CD4-positive, alpha-beta T cell (primary cell): Measurements from ENCODE around the gene MYO5A. TPM values are rescaled to one million over a fixed set of nuclear protein-coding genes. Genes with fewer than 3 reads are reported as not detected.
"Not testable (repeated sequence)": the region's sequence is repeated elsewhere in the genome, so short reads cannot be mapped to it uniquely, and the experiment has no call there.

Experiments used
- ATAC-seq: fragments of 200-7000 bp; cut with Tn5 transposase; one replicate; pipeline ENCODE4 v1.10.0; 2022; ENCODE audit warnings: mild to moderate bottlenecking; ENCODE audit not compliant: poor library complexity
- CTCF ChIA-PET: fragments of 350-600 bp; sonication (Branson Sonifier 250); formaldehyde crosslinking; loops from one replicate; lab custom pipeline; 2021; ENCODE audit warnings: antibody characterized with exemption, inconsistent platforms; lab: Charles Lee
- POLR2A ChIA-PET: fragments of 350-600 bp; sonication (Branson Sonifier 250); formaldehyde crosslinking; loops from one replicate; lab custom pipeline; 2021; ENCODE audit warnings: antibody characterized with exemption, inconsistent platforms; lab: Charles Lee
- DNase-seq, 14 experiments: peaks; one replicate each; pipeline ENCODE4 v3.0.0-alpha.2; 2013 to 2020; ENCODE audit warnings: mixed read lengths in 2 of 14
- H3K27ac ChIP-seq, 2 donors: one replicate each; pipeline versions ENCODE4 v1.5.1 to v1.7.0; 2013; ENCODE audit warnings: low read length in 2 of 2, low read depth in 1 of 2, mild to moderate bottlenecking in 1 of 2
- H3K27me3 ChIP-seq, 2 experiments: 1 replicate in 1 of 2; 2 replicates in 1 of 2; pipeline versions ENCODE4 v1.6.1 to v1.7.0; 2013; ENCODE audit warnings: low read length in 2 of 2, control low read depth in 1 of 2, mild to moderate bottlenecking in 1 of 2, moderate library complexity in 1 of 2; ENCODE audit not compliant: insufficient read depth in 2 of 2, control insufficient read depth in 1 of 2
- H3K36me3 ChIP-seq: one replicate; pipeline ENCODE4 v1.6.1; 2013; ENCODE audit warnings: low read length, control low read depth; ENCODE audit not compliant: insufficient read depth
- H3K4me1 ChIP-seq: one replicate; pipeline ENCODE4 v1.6.1; 2013; ENCODE audit warnings: low read length, control low read depth; ENCODE audit not compliant: insufficient read depth
- H3K4me3 ChIP-seq: one replicate; pipeline ENCODE4 v1.5.1; 2013; ENCODE audit warnings: mild to moderate bottlenecking, low read length, moderate library complexity
- H3K9me3 ChIP-seq, 2 experiments: 1 replicate in 1 of 2; 2 replicates in 1 of 2; pipeline versions ENCODE4 v1.6.1 to v1.7.0; 2013; ENCODE audit warnings: low read length in 2 of 2, mild to moderate bottlenecking in 2 of 2, control low read depth in 1 of 2, moderate library complexity in 1 of 2; ENCODE audit not compliant: control insufficient read depth in 1 of 2, insufficient read depth in 1 of 2
- H3K27ac Mint-ChIP-seq: one replicate; pipeline ENCODE4 v1.8.0; 2020; ENCODE audit warnings: mixed read lengths
- H3K27me3 Mint-ChIP-seq: one replicate; pipeline ENCODE4 v1.8.0; 2021; ENCODE audit warnings: mixed read lengths
- H3K36me3 Mint-ChIP-seq: one replicate; pipeline ENCODE4 v1.8.0; 2021; ENCODE audit warnings: low read depth, mixed read lengths
- H3K4me1 Mint-ChIP-seq: one replicate; pipeline ENCODE4 v1.8.0; 2021; ENCODE audit warnings: low read depth, mixed read lengths
- H3K4me3 Mint-ChIP-seq: one replicate; pipeline ENCODE4 v1.8.0; 2020; ENCODE audit warnings: mild to moderate bottlenecking, mixed read lengths
- H3K9me3 Mint-ChIP-seq: one replicate; pipeline ENCODE4 v1.8.0; 2020; ENCODE audit warnings: mixed read lengths
- CTCF ChIP-seq: fragments of 200-600 bp; IDR thresholded peaks from one replicate; pipeline ENCODE4 v1.8.0; 2022; ENCODE audit warnings: antibody characterized with exemption, mild to moderate bottlenecking
- intact Hi-C, 2 experiments: fragments of 100-400 bp; cut with DNase I in 1 of 2; cut with micrococcal nuclease in 1 of 2; formaldehyde crosslinking; loops; one replicate each; pipeline versions ENCODE4 v1.15.1 to v1.9.0; 2023 to 2025; cut with DNase I, micrococcal nuclease
- total RNA-seq, 174 experiments: library from RNA in 2 of 174; stranded (reverse) in 2 of 174; gene quantifications; one replicate each; pipeline ENCODE4 v1.2.3 and lab custom pipeline; 2021 to 2026

MYO5A gene
- total RNA-seq, 2 experiments from 2014 or later = 25.5 TPM

GRCh38 chr15:52288986-52289385, 239.7 kb downstream of the MYO5A start:
- CTCF ChIA-PET = no interaction called here
- no peaks in the 10 kb centered on the region for H3K9me3 Mint-ChIP-seq

GRCh38 chr15:52288051-52288942, 240.4 kb downstream of the MYO5A start:
- no peak overlapping the region for H3K4me3 Mint-ChIP-seq
- H3K4me1 Mint-ChIP-seq = no peaks in the 10 kb centered on the region
- ChIA-PET POLR2A (no interaction called here), CTCF (no interaction called here)
- no peak overlapping the region for H3K27ac ChIP-seq
- no peak for TF ChIP-seq CTCF
- no peaks in the 10 kb centered on the region for H3K36me3 Mint-ChIP-seq
- H3K27me3 Mint-ChIP-seq = peaks cover 14% of the 10 kb centered on the region
- no peaks in the 10 kb centered on the region for H3K36me3 ChIP-seq
- DNase-seq (no peak), ATAC-seq (no peak)
- intact Hi-C loops = no loop called here
- no peaks in the 10 kb centered on the region for H3K9me3 Mint-ChIP-seq
- peaks cover 0 to 13% of the 10 kb centered on the region in 2 experiments for H3K27me3 ChIP-seq
- no peak overlapping the region for H3K27ac Mint-ChIP-seq
- H3K9me3 ChIP-seq = peaks cover 0 to 7% of the 10 kb centered on the region in 2 experiments
- no peaks in the 10 kb centered on the region for H3K4me1 ChIP-seq
- no peak overlapping the region for H3K4me3 ChIP-seq

More at GRCh38 chr15:52288986-52289385, 239.7 kb downstream of the MYO5A start:
- no peak for DNase-seq
- no peak overlapping the region for H3K4me3 ChIP-seq
- H3K27ac Mint-ChIP-seq = no peak overlapping the region
- H3K27me3 ChIP-seq = peaks cover 0 to 19% of the 10 kb centered on the region in 2 experiments
- peaks cover 21% of the 10 kb centered on the region for H3K27me3 Mint-ChIP-seq
- no peak for ATAC-seq
- TF ChIP-seq CTCF = no peak
- H3K4me1 ChIP-seq = no peaks in the 10 kb centered on the region
- H3K27ac ChIP-seq = no peak overlapping the region
- no peaks in the 10 kb centered on the region for H3K4me1 Mint-ChIP-seq
- POLR2A ChIA-PET = no interaction called here
- intact Hi-C loops = no loop called here
- no peaks in the 10 kb centered on the region for H3K36me3 Mint-ChIP-seq
- H3K9me3 ChIP-seq = peaks cover 0 to 7% of the 10 kb centered on the region in 2 experiments
- no peaks in the 10 kb centered on the region for H3K36me3 ChIP-seq
- no peak overlapping the region for H3K4me3 Mint-ChIP-seq

GRCh38 chr15:52287114-52287513, 241.6 kb downstream of the MYO5A start:
- H3K9me3 ChIP-seq = peaks cover 0 to 7% of the 10 kb centered on the region in 2 experiments
- no peak for ATAC-seq
- intact Hi-C loops = no loop called here
- no peaks in the 10 kb centered on the region for H3K4me1 ChIP-seq
- no peak overlapping the region for H3K27ac ChIP-seq
- no peak overlapping the region for H3K27ac Mint-ChIP-seq
- no peak overlapping the region for H3K4me3 ChIP-seq
- DNase-seq = no peak
- no peaks in the 10 kb centered on the region for H3K36me3 Mint-ChIP-seq
- no peaks in the 10 kb centered on the region for H3K4me1 Mint-ChIP-seq
- H3K4me3 Mint-ChIP-seq = no peak overlapping the region
- TF ChIP-seq CTCF = no peak
- peaks cover 0 to under 1% of the 10 kb centered on the region in 2 experiments for H3K27me3 ChIP-seq
- ChIA-PET POLR2A (no interaction called here), CTCF (no interaction called here)
- H3K36me3 ChIP-seq = no peaks in the 10 kb centered on the region
- H3K27me3 Mint-ChIP-seq = peaks cover 2% of the 10 kb centered on the region
- H3K9me3 Mint-ChIP-seq = no peaks in the 10 kb centered on the region

GRCh38 chr15:52285941-52286340, 242.7 kb downstream of the MYO5A start:
- H3K4me3 Mint-ChIP-seq, ATAC-seq, H3K4me1 ChIP-seq, H3K4me3 ChIP-seq, H3K4me1 Mint-ChIP-seq, POLR2A ChIA-PET, H3K9me3 Mint-ChIP-seq, H3K36me3 ChIP-seq, H3K27ac ChIP-seq, H3K27me3 Mint-ChIP-seq, H3K27me3 ChIP-seq, H3K36me3 Mint-ChIP-seq, H3K27ac Mint-ChIP-seq, H3K9me3 ChIP-seq, CTCF ChIA-PET, DNase-seq, intact Hi-C loops: not testable (repeated sequence)
